Natural killer cell (primary cell): ENCODE measurements around the gene LTB. TPM values are rescaled to one million over a fixed set of nuclear protein-coding genes. Genes with fewer than 3 reads are reported as not detected.
A peak's percentile ranks its signal among the peaks of the same experiment; 100 is the strongest.

Experiments
- ATAC-seq, 3 donors: fragments of 150-1000 bp in 2 of 3; fragments of 200-7000 bp in 1 of 3; cut with Tn5 transposase; 1 replicate in 1 of 3; 2 replicates in 2 of 3; pipeline ENCODE4 v1.10.0; 2021; ENCODE audit warnings: mild to moderate bottlenecking in 2 of 3, moderate library complexity in 2 of 3
- DNase-seq, 2 donors: peaks; one replicate each; pipeline versions ENCODE4 v3.0.0 to v3.0.0-alpha.2; 2013 to 2021; ENCODE audit warnings: mixed read lengths in 1 of 2
- H3K27ac ChIP-seq: one replicate; pipeline ENCODE4 v1.5.1; 2013; ENCODE audit warnings: mild to moderate bottlenecking, low read length
- H3K27me3 ChIP-seq: one replicate; pipeline ENCODE4 v1.6.1; 2013; ENCODE audit warnings: low read length; ENCODE audit not compliant: control insufficient read depth, insufficient read depth
- H3K36me3 ChIP-seq: one replicate; pipeline ENCODE4 v1.6.1; 2013; ENCODE audit warnings: low read length; ENCODE audit not compliant: control insufficient read depth, insufficient read depth
- H3K4me1 ChIP-seq: one replicate; pipeline ENCODE4 v1.6.1; 2013; ENCODE audit warnings: low read length; ENCODE audit not compliant: control insufficient read depth, insufficient read depth
- H3K4me3 ChIP-seq: one replicate; pipeline ENCODE4 v1.5.1; 2013; ENCODE audit warnings: low read length
- H3K9me3 ChIP-seq: one replicate; pipeline ENCODE4 v1.6.1; 2013; ENCODE audit warnings: low read length; ENCODE audit not compliant: control insufficient read depth, insufficient read depth
- H3K27ac Mint-ChIP-seq, 2 donors: one replicate each; pipeline ENCODE4 v1.8.0; 2022; ENCODE audit warnings: mild to moderate bottlenecking in 2 of 2, mixed read lengths in 2 of 2, moderate library complexity in 1 of 2
- H3K27me3 Mint-ChIP-seq, 2 donors: one replicate each; pipeline ENCODE4 v1.8.0; 2022; ENCODE audit warnings: low read depth in 2 of 2, mixed read lengths in 2 of 2
- H3K36me3 Mint-ChIP-seq: one replicate; pipeline ENCODE4 v1.8.0; 2022; ENCODE audit warnings: mixed read lengths
- H3K4me1 Mint-ChIP-seq, 2 donors: one replicate each; pipeline ENCODE4 v1.8.0; 2022; ENCODE audit warnings: mixed read lengths in 2 of 2
- H3K4me3 Mint-ChIP-seq: one replicate; pipeline ENCODE4 v1.8.0; 2022; ENCODE audit warnings: mild to moderate bottlenecking, moderate library complexity, mixed read lengths
- H3K9me3 Mint-ChIP-seq, 2 donors: one replicate each; pipeline ENCODE4 v1.8.0; 2022; ENCODE audit warnings: mixed read lengths in 2 of 2
- CTCF ChIP-seq: fragments of 200-600 bp; IDR thresholded peaks from one replicate; pipeline ENCODE4 v1.8.0; 2022; ENCODE audit warnings: antibody characterized with exemption
- WGBS: methylation state at CpG from one replicate; pipeline ENCODE4 v1.1.7; 2013; ENCODE audit warnings: missing lambda C conversion rate; ENCODE audit not compliant: insufficient coverage; 5-methylcytosine and 5-hydroxymethylcytosine counted together
- intact Hi-C: fragments of 100-400 bp; cut with micrococcal nuclease; formaldehyde crosslinking; loops from one replicate; pipeline ENCODE4 v1.14.2; 2022
- total RNA-seq, 4 donors: library from RNA; stranded (reverse); fragments of 120-200 nt in 1 of 4; gene quantifications; one replicate each; pipeline versions ENCODE4 v1.2.3 to v1.2.4, GENCODE V29; 2013 to 2022

LTB gene
- total RNA-seq, 3 donors from 2014 or later (not counting 1 experiment from before 2014, with no cell fraction given) = 17.7 to 42.1 (median 32.6) TPM

DNA sequence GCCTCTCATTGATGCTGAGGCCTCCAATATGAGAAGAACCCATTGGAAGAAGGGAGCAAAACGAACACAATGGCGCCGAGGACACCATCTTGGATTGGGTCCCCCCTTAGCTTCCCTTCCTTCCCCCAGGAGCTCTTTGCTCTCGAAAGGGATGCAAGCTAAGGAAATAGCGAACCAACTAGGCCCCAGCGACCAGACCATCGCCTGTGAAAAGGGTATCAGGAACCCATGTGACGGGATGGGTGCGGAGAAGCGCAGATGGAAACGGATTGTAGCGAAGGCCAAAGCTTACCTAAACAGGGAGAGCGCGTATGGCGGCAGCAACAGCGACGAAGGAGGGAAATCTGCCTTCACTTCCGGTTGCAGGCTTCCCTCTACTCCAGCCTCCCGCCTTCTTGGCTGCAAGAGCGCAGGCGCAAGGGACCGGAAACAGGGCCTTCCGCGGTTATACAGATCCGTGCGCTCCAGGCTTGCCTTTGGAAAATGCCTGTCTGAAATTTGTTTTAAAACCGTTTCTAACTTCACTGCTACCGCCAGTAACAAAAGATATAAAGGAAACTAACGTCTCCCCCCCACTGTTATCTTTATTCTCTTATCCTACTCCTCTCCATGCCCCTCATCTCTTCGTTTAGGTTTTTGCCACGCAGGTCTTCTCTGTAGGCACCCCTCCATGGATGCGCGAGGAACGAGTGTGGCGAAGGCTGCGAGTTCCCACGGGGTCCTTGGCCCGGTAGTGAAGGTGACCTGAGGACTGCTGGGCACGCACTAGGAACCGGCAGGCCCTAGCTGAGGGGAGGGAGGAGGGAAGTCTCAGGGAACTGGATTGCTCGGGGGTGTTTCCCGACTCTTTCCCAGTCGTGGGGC is 40.3 kb downstream of the LTB start, which contains the start of gene DDX39B:
Gene DDX39B, minus strand, starts transcription at position 346 of the 864 bp plus-strand sequence. CDS start 1,471 bp downstream, outside the sequence.
- Histone ChIP-seq H3K4me1 (peaks cover 36% of the 10 kb centered on the region), H3K9me3 (no peaks in the 10 kb centered on the region), H3K4me3 (peak within 1 kb of the TSS; percentile 77), H3K27ac (peak within 1 kb of the TSS; percentile 92), H3K36me3 (peaks cover 29% of the 10 kb centered on the region), H3K27me3 (no peaks in the 10 kb centered on the region)
- peaks cover 49 to 56% of the 10 kb centered on the region in 2 donors for H3K4me1 Mint-ChIP-seq
- H3K27me3 Mint-ChIP-seq = no peaks in the 10 kb centered on the region
- DNase-seq (peak; percentile 85 to 99), ATAC-seq (peak; percentile 69 to 86 (median 77))
- intact Hi-C loops = loop anchor here (1.0 to 10.0 kb wide), 5 partner anchors 49 to 290 kb away; partner anchors contain the start of genes CLIC1, CSNK2B, LY6G5B and PRRC2A
- no peaks in the 10 kb centered on the region for H3K9me3 Mint-ChIP-seq
- H3K27ac Mint-ChIP-seq = peak within 1 kb of the TSS; percentile 94 to 96
- H3K36me3 Mint-ChIP-seq = peaks cover 24% of the 10 kb centered on the region
- under 1% methylated on average over 43 of the region's 43 CpGs for WGBS
- no peak for TF ChIP-seq CTCF
- peak within 1 kb of the TSS; percentile 99 for H3K4me3 Mint-ChIP-seq

DNA sequence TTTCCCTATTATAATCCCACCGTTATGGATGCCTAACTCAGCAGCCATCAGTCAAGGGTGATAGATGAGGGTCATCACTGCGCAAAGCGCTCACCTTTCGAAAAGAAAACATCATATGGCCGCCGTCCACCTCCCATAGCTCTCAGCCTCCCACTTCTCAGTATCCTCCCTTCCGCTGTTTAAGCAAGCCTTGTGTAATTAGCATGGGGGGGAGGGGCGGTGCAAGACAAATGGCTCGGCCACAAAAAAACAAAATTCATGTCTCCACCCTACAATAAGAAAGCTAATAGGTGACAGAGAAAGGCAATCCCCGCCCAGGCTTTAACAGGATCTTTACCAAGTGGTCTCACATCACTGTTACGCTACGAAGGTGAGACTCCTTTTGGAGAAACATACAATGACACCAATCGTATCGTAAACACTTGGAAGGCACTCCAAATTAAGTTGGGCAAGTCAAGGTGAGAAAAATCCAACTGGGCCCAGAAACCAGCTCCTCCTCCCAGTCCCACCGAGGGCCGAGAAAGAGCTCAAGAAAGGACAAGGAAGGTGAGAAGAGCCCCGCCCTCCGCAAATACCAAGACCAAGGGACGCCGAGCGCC is 41.1 kb downstream of the LTB start:
- WGBS = 0% methylated on average over 18 of the region's 21 CpGs
- H3K9me3 Mint-ChIP-seq = no peaks in the 10 kb centered on the region
- no peaks in the 10 kb centered on the region for H3K9me3 ChIP-seq
- H3K4me3 Mint-ChIP-seq = peak overlapping the region; percentile 99
- H3K27me3 ChIP-seq = no peaks in the 10 kb centered on the region
- intact Hi-C loops = loop anchor here (1.0 to 10.0 kb wide), 5 partner anchors 48 to 291 kb away; partner anchors contain the start of genes CLIC1, CSNK2B, LY6G5B and PRRC2A
- H3K4me3 ChIP-seq = peak overlapping the region; percentile 77
- H3K27me3 Mint-ChIP-seq = no peaks in the 10 kb centered on the region
- peaks cover 37% of the 10 kb centered on the region for H3K36me3 ChIP-seq
- peaks cover 30% of the 10 kb centered on the region for H3K36me3 Mint-ChIP-seq
- DNase-seq = peak; percentile 65 to 87
- peak overlapping the region; percentile 92 for H3K27ac ChIP-seq
- TF ChIP-seq CTCF = no peak
- peaks cover 29% of the 10 kb centered on the region for H3K4me1 ChIP-seq
- H3K27ac Mint-ChIP-seq = peak overlapping the region; percentile 94 to 96
- H3K4me1 Mint-ChIP-seq = peaks cover 49 to 54% of the 10 kb centered on the region in 2 donors
- peak; percentile 54 to 70 (median 56) for ATAC-seq

DNA sequence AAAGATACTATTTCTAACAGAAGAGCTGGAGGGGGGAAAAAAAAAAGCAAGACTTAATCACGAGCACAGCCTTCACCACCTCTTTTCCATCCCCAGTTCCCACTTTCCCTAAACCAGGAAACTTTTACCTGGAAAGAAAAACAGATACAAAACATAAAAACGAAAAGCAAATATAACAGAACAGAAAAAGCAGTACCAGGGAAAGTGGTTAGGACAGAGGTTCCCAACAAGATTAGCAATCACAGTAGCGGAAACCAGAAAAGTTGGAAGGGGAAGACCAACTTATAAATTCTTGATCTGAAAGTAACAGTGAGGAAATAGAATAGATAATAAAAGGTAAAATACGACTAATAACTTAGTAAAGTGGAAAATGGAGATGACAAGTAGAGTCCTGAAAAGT is 41.6 kb downstream of the LTB start:
- H3K36me3 ChIP-seq = peaks cover 42% of the 10 kb centered on the region
- Mint-ChIP-seq H3K27ac (peak overlapping the region; percentile 94 to 96), H3K4me1 (peaks cover 54 to 59% of the 10 kb centered on the region in 2 donors), H3K4me3 (peak overlapping the region; percentile 99), H3K27me3 (no peaks in the 10 kb centered on the region), H3K9me3 (no peaks in the 10 kb centered on the region), H3K36me3 (peaks cover 33% of the 10 kb centered on the region)
- WGBS = 38% methylated on average over 2 of the region's 4 CpGs
- TF ChIP-seq CTCF = no peak
- H3K9me3 ChIP-seq = no peaks in the 10 kb centered on the region
- intact Hi-C loops = loop anchor here (1.0 to 10.0 kb wide), 5 partner anchors 48 to 292 kb away; partner anchors contain the start of genes CLIC1, CSNK2B, LY6G5B and PRRC2A
- DNase-seq (no peak), ATAC-seq (no peak)
- H3K4me1 ChIP-seq = peaks cover 28% of the 10 kb centered on the region
- H3K27me3 ChIP-seq = no peaks in the 10 kb centered on the region
- peak overlapping the region; percentile 92 for H3K27ac ChIP-seq
- peak overlapping the region; percentile 77 for H3K4me3 ChIP-seq
